Measurements from ENCODE around the gene ZFYVE26.

Gene ZFYVE26

GRCh38 chr14:67817750-67818438 lies 1.5 kb upstream of the ZFYVE26 start:
- no peak for DNase-seq (ENCODE audit: low read depth in 1 of 2, low spot score in 1 of 2)

- no peak for DNase-seq (ENCODE audit: low read depth in 1 of 2, low spot score in 1 of 2)
Measured at GRCh38 chr14:67815573-67816225, 691 bp downstream of the ZFYVE26 start.

- DNase-seq (ENCODE audit: low read depth in 1 of 2, low spot score in 1 of 2): no peak
Measured at GRCh38 chr14:67814821-67815220, 1.6 kb downstream of the ZFYVE26 start.

GRCh38 chr14:67806246-67806645 lies 10.1 kb downstream of the ZFYVE26 start:
- no peak for DNase-seq (ENCODE audit: low read depth in 1 of 2, low spot score in 1 of 2)

GRCh38 chr14:67800743-67801142 lies 15.6 kb downstream of the ZFYVE26 start:
- DNase-seq (ENCODE audit: low read depth in 1 of 2, low spot score in 1 of 2): no peak

GRCh38 chr14:67798731-67799130 lies 17.7 kb downstream of the ZFYVE26 start:
- DNase-seq (ENCODE audit: low read depth in 1 of 2, low spot score in 1 of 2): no peak

GRCh38 chr14:67787673-67788072 lies 28.7 kb downstream of the ZFYVE26 start:
- no peak for DNase-seq (ENCODE audit: low read depth in 1 of 2, low spot score in 1 of 2)

GRCh38 chr14:67785270-67786109 lies 30.9 kb downstream of the ZFYVE26 start:
- DNase-seq (ENCODE audit: low read depth in 1 of 2, low spot score in 1 of 2): no peak

- no peak for DNase-seq (ENCODE audit: low read depth in 1 of 2, low spot score in 1 of 2)
Measured at GRCh38 chr14:67784244-67784823, 32.1 kb downstream of the ZFYVE26 start.

- DNase-seq (ENCODE audit: low read depth in 1 of 2, low spot score in 1 of 2): no peak
Measured at GRCh38 chr14:67782090-67782489, 34.3 kb downstream of the ZFYVE26 start.

- no peak for DNase-seq (ENCODE audit: low read depth in 1 of 2, low spot score in 1 of 2)
Measured at GRCh38 chr14:67778792-67779191, 37.6 kb downstream of the ZFYVE26 start.

- DNase-seq (ENCODE audit: low read depth in 1 of 2, low spot score in 1 of 2): no peak
Measured at GRCh38 chr14:67776653-67777322, 39.6 kb downstream of the ZFYVE26 start.

GRCh38 chr14:67773844-67774377 lies 42.5 kb downstream of the ZFYVE26 start:
- DNase-seq (ENCODE audit: low read depth in 1 of 2, low spot score in 1 of 2): no peak

- DNase-seq (ENCODE audit: low read depth in 1 of 2, low spot score in 1 of 2): no peak
Measured at GRCh38 chr14:67768219-67768618, 48.2 kb downstream of the ZFYVE26 start.

GRCh38 chr14:67766035-67766680 lies 50.2 kb downstream of the ZFYVE26 start:
- DNase-seq (ENCODE audit: low read depth in 1 of 2, low spot score in 1 of 2): no peak

GRCh38 chr14:67765192-67765834 lies 51.1 kb downstream of the ZFYVE26 start:
- DNase-seq (ENCODE audit: low read depth in 1 of 2, low spot score in 1 of 2): no peak

- DNase-seq (ENCODE audit: low read depth in 1 of 2, low spot score in 1 of 2): no peak
Measured at GRCh38 chr14:67764496-67764895, 51.9 kb downstream of the ZFYVE26 start.

GRCh38 chr14:67763158-67763822 lies 53.1 kb downstream of the ZFYVE26 start:
- no peak for DNase-seq (ENCODE audit: low read depth in 1 of 2, low spot score in 1 of 2)

GRCh38 chr14:67762051-67762450 lies 54.3 kb downstream of the ZFYVE26 start:
- no peak for DNase-seq (ENCODE audit: low read depth in 1 of 2, low spot score in 1 of 2)

All from activated CD4-positive, alpha-beta T cell treated with anti-CD3 and anti-CD28 coated beads, Interleukin-2, amount 50 U/mL, for 24 hours (primary cell).